Skin of body (tissue), 2 donors: ENCODE results near the gene EPHB3. TPM values are rescaled to one million over a fixed set of nuclear protein-coding genes. Genes with fewer than 3 reads are reported as not detected.
"Not testable (repeated sequence)": the region's sequence is repeated elsewhere in the genome, so short reads cannot be mapped to it uniquely, and the experiment has no call there.

Source experiments
- DNase-seq: peaks from one replicate; lab custom pipeline; 2025; lab: John Stamatoyannopoulos, UW
- total RNA-seq: library from RNA; depleted of rRNA; stranded (reverse); fragments of >200 nt; gene quantifications from one replicate; pipeline ENCODE4 v1.2.3, GENCODE V29; 2014

The EPHB3 gene
- total RNA-seq, 1 donor from 2014 or later, result 44.4 TPM

DNA sequence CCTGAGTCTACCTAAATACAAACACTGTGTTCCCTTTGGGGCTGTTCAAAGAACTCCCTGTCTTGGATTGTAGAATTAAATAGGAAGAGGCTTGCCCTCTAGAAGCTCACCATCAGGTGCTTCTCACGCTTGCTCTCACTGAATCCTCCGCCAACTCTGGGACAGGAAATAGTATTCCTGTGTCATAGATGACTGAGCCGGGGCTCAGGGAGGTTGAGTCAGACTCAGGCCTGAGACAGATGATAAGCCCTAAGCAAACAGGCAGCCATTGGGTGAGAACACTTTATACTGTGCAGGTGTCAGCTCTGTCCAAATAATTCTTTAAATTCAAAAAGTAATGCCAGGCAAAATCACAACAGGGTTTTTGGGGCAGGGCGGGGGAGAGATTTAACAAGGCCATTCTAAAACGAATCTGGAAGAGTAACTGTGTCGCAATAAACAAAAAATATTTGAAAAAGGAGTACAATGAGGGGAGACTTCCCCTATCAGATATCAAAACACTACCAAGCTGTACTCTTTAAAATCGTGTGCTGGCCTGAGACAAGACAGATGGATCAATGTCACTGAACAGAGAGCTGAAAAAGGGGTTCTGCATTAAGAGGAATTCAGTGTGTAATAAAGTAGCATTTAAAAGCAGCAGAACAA is 59.0 kb downstream of the EPHB3 start:
- no peak for DNase-seq

GRCh38 chr3:184622156-184622555 is 60.6 kb downstream of the EPHB3 start:
- not testable (repeated sequence) for DNase-seq

DNA sequence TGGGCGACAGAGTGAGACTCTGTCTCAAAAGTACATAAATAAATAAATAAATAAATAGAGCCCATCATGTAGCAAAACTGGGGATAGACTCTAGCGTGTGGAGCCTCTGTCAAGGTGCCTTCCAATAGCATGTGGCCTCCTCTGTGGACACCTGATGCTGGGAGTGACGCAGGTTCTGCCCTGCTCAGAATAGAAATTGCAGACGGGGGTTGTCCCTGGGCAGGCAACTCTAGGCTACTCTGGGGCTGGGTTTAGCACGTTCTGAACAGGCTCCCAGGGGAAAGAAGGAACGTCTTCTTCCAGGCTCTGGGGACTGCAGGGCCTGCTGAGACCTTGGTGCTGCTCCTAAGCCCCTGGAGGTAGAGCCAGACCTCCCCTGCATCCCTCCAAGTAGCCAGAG is 65.3 kb downstream of the EPHB3 start:
- DNase-seq, result no peak

DNA sequence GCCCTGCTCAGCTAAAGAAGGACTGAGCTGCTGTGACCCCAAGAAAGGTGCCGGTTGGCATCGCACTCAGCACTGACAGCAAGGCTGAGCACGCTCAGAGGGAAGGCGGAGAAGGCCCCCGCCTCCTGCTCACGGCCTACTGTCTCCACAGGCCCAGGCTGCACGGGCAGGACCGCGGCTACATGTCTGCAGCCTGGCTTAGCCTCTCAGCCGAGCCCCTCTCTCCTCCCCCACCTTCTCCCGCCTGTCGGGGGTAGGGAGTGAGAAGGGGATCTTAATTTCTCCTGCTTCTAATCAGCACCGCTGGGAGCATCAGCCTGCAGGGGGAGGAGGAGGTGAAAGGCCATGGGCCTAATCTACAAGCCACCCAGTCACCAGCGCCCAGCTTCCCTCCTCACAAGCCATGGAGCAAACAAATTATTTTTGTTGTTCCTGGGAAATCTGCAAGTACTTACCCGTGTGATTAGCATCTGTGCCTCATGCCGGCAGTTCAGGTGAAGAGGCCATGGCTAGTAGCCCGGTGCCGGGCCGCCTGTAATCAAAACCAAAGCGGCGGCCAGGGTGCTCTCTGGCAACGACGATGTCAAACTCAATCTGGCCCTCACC is 68.1 kb downstream of the EPHB3 start:
- no peak for DNase-seq

- peak; percentile 53 for DNase-seq
These were observed 69.4 kb downstream of the EPHB3 start for GRCh38 chr3:184630861-184631471.

- no peak for DNase-seq
These were observed 69.9 kb downstream of the EPHB3 start for GRCh38 chr3:184631472-184631861.

Other genes with a start within 250 kb of the EPHB3 start
- gene EIF4G1, start 247.2 kb upstream of the EPHB3 start, total RNA-seq, result 191 TPM
- gene FAM131A, start 224.2 kb upstream of the EPHB3 start, total RNA-seq, result 18.6 TPM
- 5.3 TPM for gene CLCN2, start 200.2 kb upstream of the EPHB3 start, total RNA-seq
- gene POLR2H, start 200.1 kb upstream of the EPHB3 start, total RNA-seq, result 44.3 TPM
- gene THPO, start 183.6 kb upstream of the EPHB3 start, total RNA-seq, result 68.1 TPM
- 31.3 TPM for gene CHRD, start 181.7 kb upstream of the EPHB3 start, total RNA-seq
- 21.3 TPM for gene MAGEF1, start 150.3 kb downstream of the EPHB3 start, total RNA-seq